GM19351 (cell line): ENCODE measurements around the gene RPS10.
A peak's percentile ranks its signal among the peaks of the same experiment; 100 is the strongest.
"Not testable (repeated sequence)": the region's sequence is repeated elsewhere in the genome, so short reads cannot be mapped to it uniquely, and the experiment has no call there.

Experiments
- ATAC-seq: cut with Tn5 transposase; IDR thresholded peaks from one replicate; pipeline ENCODE4 v1.9.1; 2021; ENCODE audit warnings: mild to moderate bottlenecking, moderate library complexity; ENCODE audit not compliant: unreplicated experiment

The RPS10 gene

DNA sequence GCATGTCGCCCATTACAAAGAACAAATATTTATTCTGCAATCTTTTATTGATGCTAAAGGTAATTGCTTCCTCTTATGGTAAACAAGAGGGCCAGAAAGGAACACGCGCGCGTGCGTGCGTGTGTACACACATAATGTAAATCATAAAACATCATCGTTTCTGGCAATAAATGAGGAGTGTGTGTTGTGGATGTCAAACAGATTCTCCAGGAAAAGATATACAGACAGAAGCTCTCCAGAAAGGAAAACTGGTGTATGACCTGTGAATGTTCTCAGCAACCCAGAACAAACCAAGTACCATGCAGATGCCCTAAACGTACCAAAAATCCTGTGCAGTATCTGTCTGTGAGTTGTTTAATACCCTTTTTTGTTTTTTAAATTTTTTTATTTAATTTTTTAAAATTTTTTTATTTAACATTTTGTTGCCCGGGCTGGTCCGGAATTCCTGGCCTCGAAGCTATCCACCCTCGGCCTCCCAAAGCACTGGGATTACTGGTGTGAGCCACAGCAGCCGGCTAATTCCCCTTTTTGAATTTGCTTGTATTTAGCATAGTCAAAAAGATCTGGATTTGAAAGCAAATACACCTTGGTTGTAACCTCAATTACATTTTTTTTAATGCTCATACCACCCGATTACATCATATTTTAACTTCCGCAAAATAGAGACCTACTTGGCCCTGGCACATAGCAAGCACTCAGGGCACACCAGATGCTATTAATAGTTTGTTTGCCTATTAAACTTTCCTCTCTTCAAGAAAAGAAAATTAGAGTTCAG is 32.5 kb downstream of the RPS10 start:
- no peak for ATAC-seq

DNA sequence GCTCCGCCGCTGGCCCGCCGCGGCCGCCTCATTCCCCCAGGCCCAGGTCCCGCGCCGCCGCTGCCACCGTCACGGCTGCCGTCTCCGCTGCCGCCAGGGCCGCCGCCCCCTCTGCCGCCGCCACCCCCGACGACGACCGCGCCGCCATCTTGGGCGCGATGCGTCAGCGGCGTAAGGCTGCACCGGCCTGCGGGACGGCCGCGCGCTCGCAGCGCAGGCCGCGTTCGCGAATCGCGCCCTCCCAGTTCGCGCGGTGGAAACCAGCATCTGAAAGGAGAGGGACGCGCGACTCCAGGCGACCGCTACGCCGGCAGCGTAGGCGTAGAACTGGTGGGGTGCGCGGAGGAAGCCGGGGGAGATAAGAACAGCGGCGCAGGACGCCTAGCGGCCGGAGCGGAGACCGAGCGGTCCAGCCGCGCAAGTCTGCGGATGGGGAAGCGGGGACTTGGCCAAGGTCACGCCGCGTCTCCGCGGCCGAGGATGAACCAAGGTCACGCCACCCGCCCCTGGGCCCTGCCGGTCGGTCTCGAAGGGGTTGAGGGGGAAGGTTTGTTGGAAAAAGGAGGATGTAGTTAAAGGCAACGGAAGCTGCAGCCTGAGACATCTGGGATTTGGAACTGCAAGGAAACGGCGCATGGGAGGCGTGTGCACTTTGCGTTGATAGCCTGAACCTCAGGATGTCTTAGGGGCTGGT is 33.2 kb downstream of the RPS10 start, which contains the start of gene NUDT3:
Gene NUDT3 (minus strand): TSS at position 173 of the 694 bp plus-strand sequence. CDS start 307 bp downstream, outside the sequence.
- peak; percentile 83 for ATAC-seq

DNA sequence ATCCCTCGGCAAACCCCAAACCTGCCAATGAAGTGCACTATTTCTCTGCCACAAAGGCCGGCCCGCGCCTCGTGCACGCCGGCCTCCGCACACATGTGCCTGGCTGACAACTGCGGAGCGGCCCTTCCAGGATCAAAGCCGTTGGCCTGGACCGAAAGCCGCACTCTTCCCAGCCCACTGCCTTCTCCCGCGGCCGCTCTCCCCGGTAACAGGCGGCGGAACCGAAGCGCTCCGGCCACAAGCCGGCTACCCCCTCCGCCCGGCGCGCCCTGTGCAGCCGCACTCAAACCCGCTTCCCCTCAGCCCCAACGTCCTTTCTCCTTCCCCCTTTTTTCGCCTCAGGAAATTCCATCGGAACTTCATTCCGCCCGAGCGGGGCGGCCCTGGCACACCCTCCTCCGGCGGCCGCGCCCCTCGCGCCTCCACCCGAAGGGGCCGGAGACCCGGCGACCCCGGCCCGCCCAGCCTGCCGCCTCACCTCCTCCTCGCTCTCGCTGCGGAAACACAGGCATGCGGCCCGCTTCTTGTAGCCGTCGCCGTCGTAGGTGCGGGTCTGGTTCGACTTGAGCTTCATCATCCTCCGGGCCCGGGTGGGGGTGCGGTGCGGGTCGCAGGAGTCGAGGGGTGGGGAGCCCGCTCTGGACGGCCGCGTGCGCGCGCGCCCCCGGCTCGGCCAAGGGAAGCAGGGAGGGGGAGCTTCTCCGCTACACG is 33.9 kb downstream of the RPS10 start:
- peak; percentile 42 for ATAC-seq

DNA sequence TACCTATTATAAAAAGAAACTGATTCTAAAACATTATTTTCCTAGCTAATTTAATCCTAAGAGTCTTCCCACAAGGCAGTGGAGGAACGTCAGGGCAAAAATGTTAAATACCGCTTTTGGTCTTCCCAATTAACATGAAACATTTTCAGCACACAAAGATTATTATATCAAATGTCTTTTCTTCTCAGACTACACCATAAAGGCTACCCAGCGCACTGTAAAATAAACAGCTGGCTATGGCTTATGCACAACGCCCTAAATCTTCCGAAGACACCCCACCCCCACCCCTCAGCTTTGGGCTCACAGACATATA is 34.4 kb downstream of the RPS10 start:
- ATAC-seq: no peak

DNA sequence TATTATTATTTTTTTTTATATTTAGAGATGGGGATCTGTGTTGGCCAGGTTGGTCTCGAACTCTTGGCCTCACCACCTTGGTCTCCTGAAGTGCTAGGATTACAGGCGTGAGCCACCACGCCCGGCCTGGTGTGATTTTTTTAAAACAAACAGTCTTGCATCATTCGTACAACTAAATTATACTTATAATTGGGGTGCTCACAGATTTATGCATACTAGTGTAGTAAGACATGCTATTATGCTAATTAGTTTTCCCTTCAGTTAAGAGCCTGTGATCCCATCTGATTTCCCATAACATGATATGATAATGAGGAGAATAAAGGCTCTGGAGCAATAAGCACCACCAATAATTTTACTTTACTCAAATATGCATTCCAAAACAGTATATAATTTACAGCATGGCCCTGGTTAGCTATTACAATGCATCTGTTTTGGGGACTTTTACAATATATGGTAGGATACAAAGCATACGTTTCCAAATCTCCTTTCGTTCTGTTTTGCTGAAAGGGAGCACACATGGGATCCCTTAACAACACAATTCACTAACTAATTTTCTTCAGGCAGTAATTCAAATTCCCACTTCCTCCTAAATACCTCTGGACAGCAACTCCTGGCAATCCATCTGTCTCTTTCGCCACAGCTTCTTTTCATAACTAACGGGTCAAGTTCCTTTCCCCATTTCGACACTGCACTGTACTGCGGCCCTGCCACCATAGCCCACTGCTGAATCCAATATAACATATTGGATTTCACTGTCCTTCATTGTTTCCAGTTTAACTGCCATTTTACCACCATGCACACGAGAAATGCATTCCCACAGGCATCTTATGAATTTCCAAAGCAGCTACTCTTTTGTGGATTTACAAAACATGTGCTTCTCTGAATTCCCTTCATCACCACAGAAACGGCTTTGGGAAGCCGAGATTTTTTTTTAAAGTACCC is 35.1 kb downstream of the RPS10 start:
- no peak for ATAC-seq

DNA sequence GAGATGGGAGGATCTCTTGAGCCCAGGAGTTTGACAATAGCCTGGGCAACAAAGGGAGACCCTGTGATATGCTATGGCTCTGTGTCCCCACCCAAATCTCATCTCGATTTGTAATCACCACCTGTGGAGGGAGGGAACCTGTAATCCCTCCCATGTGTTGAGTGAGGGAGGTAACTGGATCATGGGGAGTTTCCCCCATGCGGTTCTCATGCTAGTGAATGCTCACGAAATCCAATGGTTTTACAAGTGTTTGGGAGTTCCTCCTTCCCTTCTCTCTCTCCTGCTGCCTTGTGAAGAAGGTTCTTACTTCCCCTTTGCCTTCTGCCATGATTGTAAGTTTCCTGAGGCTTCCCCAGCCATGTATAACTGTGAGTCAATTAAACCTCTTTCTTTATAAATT is 36.8 kb downstream of the RPS10 start:
- no peak for ATAC-seq

DNA sequence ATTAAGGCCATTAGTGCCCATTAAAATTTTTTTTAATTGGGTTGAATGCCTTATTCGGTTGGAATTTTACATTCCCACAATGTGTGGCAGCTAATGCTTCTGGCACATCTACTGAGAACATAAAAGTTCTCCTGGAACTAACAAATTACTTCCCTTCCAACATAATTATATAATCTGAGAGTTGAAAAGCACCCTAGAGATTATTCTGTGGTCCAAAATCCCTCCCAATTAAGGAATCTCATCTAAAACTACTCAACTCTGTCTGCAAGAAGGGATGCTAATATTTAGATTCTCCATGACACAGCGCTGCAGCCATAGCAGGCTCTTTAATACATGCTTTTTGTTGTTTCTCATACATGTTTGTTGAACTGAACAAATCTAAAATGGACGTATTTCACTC is 37.4 kb downstream of the RPS10 start:
- ATAC-seq: no peak

DNA sequence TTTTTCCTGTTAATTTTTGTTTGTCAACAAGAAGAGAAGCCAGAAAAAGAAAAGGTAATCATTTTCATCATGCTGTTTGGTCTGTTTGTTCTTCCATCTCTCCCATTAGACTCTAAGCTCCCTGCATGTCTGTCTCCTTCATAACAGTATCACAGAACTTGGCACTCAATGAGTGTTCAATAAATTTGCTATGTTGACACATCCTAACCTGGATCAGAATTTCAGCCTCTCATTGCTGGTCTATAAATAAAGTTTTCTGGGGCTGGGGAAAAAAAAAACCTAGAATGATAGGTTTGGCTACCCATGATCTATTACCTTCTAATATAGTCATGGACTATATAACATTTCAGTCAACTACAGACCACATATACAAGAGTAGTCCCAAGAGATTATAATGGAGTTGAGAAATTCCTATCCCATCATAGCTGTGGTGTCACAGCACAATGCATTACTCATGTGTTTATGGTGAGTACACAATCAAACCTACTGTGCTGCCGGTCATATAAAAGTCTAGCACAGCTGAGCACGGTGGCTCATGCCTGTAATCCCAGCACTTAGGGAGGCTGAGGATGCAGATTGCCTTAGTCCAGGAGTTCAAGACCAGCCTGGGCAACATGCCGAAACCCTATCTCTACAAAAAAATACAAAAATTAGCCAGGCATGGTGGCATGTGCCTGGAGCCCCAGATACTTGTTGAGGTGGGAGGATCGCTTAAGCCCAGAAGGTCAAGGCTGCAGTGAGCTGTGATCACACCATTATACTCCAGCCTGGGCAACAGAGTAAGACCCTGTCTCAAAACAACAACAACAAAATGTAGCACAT is 39.3 kb downstream of the RPS10 start:
- ATAC-seq: no peak

DNA sequence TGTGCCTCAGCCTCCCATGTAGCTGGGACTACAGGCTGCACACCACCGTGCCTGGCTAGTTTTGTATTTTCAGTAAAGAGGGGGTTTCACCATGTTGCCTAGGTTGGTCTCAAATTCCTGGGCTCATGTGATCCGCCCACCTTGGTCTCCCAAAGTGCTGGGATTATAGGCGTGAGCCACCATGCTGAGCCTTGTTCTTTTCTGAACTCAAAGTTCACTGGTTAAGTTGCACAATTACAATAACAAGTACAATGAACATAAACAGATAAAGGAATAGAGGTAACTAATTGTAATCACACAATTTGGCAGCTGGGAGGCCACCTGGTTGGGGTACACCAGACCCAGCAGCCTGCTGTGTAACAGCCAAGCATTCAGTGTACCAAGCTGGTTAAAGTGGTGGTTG is 40.1 kb downstream of the RPS10 start:
- ATAC-seq: no peak

DNA sequence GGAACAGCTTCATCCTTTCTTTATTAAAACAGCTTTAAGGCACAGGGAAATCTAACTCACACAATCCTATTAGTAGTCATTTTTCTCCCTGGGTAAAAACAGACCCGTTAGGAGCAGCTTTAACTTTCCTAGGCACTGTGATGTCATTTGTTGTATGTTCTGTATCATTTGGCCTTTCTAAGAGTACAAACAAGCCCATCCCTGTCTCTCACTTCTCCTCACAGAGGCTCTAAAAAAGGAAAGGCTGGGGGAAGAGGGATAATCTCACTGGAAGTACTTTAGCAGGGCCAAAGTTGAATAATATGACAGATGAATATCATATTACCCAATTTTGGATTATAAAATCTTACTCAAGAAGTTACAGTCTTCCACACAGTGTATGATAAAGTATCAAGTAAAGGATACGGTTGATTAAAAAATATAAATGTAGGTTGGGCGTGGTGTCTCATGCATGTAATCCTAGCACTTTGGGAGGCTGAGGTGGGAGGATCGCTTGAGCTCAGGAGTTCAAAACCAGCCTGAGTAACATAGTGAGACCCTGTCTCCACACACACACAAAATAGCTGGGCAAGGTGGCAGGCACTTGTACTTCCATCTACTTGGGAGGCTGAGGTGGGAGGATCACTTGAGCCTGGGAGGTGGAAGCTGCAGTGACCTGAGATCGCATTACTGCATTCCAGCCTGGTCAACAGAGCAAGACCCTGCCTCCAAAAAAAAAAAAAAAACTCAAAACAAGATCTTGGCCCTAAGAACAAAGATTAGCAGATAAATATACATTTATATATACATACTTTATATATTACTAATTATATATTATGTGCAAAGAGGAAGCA is 41.3 kb downstream of the RPS10 start:
- no peak for ATAC-seq

DNA sequence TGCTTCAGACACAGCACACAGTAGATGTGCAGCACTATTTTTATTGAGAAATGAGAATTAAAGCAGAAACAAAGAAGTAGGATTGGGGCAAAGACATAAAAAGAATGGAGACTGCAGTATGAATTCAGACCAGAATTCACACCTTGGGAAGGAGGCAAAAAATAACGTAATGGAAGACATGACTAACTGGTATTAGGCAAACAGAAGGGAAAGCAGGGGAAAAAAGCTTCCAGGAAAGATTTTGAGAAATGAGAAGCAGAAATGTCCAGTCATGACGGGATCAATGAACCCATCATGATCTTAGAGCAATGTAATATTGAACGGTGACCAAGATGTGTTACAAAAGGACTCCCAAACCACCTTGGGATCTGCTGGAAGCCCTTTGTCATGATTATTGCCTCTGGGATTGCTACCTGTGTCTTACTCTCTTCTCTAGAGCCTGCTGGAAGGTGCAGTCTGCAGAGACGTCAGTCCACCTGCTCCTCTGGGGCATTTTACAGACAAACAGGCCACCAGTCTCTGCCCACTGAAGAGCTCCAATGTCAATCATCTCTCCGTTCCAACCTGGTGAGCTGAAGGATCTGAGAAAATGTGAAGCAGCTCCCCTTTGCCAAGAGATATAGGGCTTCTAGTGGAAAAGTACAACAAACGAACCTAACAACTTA is 42.1 kb downstream of the RPS10 start:
- no peak for ATAC-seq

DNA sequence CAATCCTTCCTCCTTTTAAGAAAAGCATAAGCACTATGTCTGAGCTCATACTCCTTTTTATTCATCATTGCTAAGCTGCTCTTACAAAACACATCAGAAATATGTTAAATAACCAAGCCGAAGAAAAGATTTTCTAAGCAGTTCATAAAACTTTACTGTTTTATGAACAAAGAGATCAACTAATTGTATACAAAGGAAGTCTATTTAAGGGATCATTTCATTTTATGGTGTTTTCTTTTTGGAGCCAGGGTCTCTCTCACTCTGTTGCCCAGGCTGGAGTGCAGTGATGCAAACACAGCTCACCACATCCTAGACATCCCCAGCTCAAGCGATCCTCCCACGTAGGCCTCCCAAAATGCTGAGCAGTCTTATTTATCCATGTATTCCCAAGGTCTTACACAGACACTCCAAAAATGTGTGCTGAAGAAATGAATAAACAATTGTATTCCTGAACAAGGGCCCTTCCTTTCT is 42.7 kb downstream of the RPS10 start:
- no peak for ATAC-seq

DNA sequence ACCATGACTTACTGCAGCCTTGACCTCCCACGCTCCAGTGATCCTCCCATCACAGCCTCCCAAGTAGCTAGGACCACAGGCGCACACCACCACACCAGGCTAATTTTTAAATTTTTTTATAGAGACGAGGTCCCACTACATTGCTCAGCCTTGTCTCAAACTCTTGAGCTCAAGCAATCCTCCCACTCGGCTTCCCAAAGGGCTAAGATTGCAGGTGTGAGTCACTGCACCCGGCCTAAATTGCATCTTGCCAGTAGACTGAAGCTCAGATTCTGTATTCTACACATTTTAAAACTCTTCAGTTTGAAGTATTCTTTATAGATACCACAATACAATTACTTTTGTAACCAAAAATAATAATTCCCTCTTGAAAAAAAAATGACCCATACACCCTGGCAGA is 44.8 kb downstream of the RPS10 start:
- ATAC-seq: no peak

DNA sequence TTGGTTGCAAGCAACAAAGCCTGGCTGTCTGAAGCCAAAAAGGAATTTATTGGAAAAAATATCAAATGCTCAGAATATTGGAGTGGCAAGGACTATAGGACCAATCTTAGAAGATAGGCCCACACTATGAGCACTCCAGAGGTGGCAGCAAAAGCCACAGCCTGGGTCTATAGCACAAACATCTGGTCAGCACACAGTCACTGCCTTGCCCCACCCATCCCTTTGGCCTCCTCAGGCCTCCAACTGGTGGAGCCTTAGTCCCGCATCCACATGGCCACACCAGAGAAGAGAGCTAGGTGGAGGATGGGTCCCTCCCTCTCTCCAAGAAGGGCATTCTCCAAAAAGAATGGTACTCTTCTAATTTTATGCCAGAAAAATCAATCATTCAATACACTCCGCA is 47.4 kb downstream of the RPS10 start:
- no peak for ATAC-seq

DNA sequence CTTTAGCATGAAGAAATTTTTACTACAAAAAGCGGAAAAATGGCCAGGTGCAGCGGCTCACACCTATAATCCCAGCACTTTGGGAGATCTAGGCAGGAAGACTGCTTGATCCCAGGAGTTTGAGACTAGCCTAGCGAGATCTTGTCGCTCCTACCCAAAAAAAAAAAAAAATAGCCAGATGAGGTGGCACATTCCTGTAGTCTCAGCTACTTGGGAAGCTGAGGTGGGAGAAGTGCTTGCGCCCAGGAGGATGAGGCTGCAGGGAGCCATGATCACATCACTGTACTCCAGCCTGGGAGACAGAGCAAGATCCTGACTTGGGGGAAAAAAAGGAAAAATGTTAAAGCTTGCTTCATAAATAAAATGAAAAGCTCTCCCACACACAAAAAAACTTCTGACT is 47.9 kb downstream of the RPS10 start:
- no peak for ATAC-seq

DNA sequence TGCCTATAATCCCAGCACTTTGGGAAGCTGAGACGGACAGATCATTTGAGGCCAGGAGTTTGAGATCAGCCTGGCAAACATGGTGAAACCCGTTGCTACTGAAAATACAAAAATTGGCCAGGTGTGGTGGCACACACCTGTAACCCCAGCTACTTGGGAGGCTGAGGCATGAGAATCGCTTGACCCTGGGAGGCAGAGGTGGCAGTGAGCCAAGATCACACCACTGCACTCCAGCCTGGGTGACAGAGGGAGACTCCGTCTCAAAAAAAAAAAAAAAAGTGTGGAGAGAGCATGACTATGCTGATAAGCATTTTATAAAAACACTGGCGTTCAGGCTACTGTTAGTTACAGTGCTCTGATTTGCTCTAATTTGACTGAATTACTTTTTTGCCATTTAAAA is 48.3 kb downstream of the RPS10 start:
- not testable (repeated sequence) for ATAC-seq

DNA sequence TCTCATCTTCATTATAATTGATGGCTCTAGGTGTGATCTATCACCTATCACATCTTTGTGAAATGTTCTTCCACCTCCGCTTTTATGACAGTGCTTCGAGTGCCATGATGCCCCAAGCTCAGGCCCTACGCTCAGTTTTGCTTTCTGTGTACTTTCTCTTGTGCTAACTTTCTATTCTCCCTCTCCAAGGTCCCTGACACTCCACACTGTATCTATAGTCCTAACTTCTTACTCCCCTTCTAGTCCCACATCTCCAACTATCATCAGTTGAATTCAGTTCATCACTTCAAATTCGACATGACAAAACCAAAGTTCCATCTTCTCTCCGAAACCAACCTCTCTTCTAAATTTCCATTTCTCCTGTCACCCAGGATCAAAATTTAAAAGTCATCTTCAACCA is 50.0 kb downstream of the RPS10 start:
- no peak for ATAC-seq

DNA sequence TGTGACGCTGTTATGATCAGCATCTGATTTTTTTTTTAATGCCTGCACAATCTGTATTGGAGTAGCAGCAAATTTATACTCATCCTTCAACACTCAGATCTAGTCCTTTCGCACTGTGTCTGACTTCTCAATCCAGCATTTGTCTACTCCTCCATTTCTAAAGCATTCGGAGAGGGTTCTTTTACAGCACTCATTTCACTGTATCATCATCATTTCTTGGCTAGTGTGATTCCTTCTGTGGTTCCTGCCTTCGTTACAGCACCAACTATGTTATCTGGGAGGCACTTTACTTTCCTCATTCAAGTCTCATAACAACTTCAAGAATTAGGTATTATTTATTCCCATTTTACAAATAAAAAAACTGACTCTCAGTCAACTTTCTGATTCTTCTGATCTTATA is 51.4 kb downstream of the RPS10 start:
- no peak for ATAC-seq

DNA sequence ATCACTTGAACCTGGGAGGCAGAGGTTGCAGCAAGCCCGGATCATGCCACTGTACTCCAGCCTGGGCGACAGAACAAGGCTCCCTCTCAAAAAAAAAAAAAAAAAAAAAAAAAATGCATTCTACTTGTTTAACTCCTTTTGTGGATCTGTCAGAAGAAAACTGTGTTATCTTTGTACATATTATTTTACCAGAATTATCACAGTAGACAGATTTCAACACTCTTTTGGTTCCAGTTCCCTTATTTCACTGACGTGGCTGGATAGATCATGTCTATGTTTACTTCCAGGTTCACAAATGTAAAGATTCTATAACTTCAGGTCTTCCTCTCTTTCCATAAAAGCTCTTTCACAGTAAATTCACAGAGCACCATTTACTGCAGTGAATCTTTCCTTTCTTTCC is 51.8 kb downstream of the RPS10 start:
- no peak for ATAC-seq
